GM13977 (cell line): ENCODE data around the gene RAD51D.
"Not testable (repeated sequence)": the region's sequence is repeated elsewhere in the genome, so short reads cannot be mapped to it uniquely, and the experiment has no call there.

Experiments used
- DNase-seq: peaks from one replicate; pipeline ENCODE4 v3.0.0; 2012; ENCODE audit warnings: low spot score
- CTCF ChIP-seq: IDR thresholded peaks from 2 replicates; pipeline ENCODE4 v1.5.1; 2012; ENCODE audit warnings: mild to moderate bottlenecking, control low read depth; ENCODE audit not compliant: insufficient read depth; ENCODE audit errors: extremely low read depth, missing control alignments
- in situ Hi-C: fragments of 300-500 bp; cut with MboI; formaldehyde crosslinking; loops from one replicate; pipeline ENCODE4 v1.12.0; 2022; ENCODE audit warnings: low sequenced_read_pairs, low pct_unique_long_range_greater_than_20kb, mixed read lengths, inconsistent platforms; ENCODE audit not compliant: unreplicated experiment

RAD51D gene

GRCh38 chr17:35152421-35153140 lies 32.9 kb upstream of the RAD51D start:
- TF ChIP-seq CTCF, result no peak
- in situ Hi-C loops, result loop anchor here (25.0 kb wide), 1 partner anchor 385 kb away; the partner anchor contains the start of gene SLFN12L
- DNase-seq, result no peak

GRCh38 chr17:35151080-35151479 lies 31.4 kb upstream of the RAD51D start:
- DNase-seq, result not testable (repeated sequence)
- in situ Hi-C loops, result loop anchor here (25.0 kb wide), 1 partner anchor 386 kb away; the partner anchor contains the start of gene SLFN12L

GRCh38 chr17:35149941-35150340 lies 30.3 kb upstream of the RAD51D start:
- TF ChIP-seq CTCF, result no peak
- no peak for DNase-seq
- in situ Hi-C loops, result loop anchor here (25.0 kb wide), 1 partner anchor 387 kb away; the partner anchor contains the start of gene SLFN12L

- in situ Hi-C loops, result no loop called here
- no peak for TF ChIP-seq CTCF
- DNase-seq, result no peak
Measured at GRCh38 chr17:35148144-35148543, 28.5 kb upstream of the RAD51D start.

- in situ Hi-C loops, result no loop called here
- TF ChIP-seq CTCF, result no peak
- no peak for DNase-seq
Measured at GRCh38 chr17:35147375-35147905, 27.8 kb upstream of the RAD51D start, which contains the start of gene UNC45B. Gene UNC45B, plus strand, starts transcription at chr17:35147817. Its CDS starts 447 bp downstream, at chr17:35148264.

- TF ChIP-seq CTCF, result no peak
- in situ Hi-C loops, result no loop called here
- DNase-seq, result no peak
Measured at GRCh38 chr17:35146214-35146833, 26.7 kb upstream of the RAD51D start.

GRCh38 chr17:35144840-35145239 lies 25.2 kb upstream of the RAD51D start:
- TF ChIP-seq CTCF, result no peak
- in situ Hi-C loops, result no loop called here
- DNase-seq, result no peak
